Neural cell (in vitro differentiated cells): ENCODE results near the gene ENTPD8. TPM values are rescaled to one million over a fixed set of nuclear protein-coding genes. Genes with fewer than 3 reads are reported as not detected.

ENCODE experiments used
- H2AFZ ChIP-seq: fragments of 200-600, 300-800 bp; sonication (generic), shearing (Covaris generic); 2 replicates; pipeline ENCODE4 v1.6.0; 2014; ENCODE audit warnings: low read depth, mild to moderate bottlenecking, antibody characterized with exemption, low read length, moderate library complexity
- H3F3A ChIP-seq: fragments of 200-600 bp; shearing (Covaris generic); 2 replicates; pipeline ENCODE4 v1.6.1; 2016; ENCODE audit warnings: mild to moderate bottlenecking, moderate library complexity, mixed read lengths, antibody characterized with exemption, low read length; ENCODE audit not compliant: insufficient read depth, poor library complexity, severe bottlenecking
- H3K27ac ChIP-seq: fragments of 200-600, 300-800 bp; sonication (generic), shearing (Covaris generic); 2 replicates; pipeline ENCODE4 v1.5.1; 2014; ENCODE audit warnings: mild to moderate bottlenecking, low read length, moderate library complexity
- H3K27me3 ChIP-seq: fragments of 300-800, 200-600 bp; sonication (generic), shearing (Covaris generic); 2 replicates; pipeline ENCODE4 v1.6.0; 2014; ENCODE audit warnings: mild to moderate bottlenecking, low read depth, low read length, moderate library complexity; ENCODE audit not compliant: insufficient read depth
- H3K36me3 ChIP-seq: fragments of 300-800, 200-600 bp; sonication (generic), shearing (Covaris generic); 2 replicates; pipeline ENCODE4 v1.5.1; 2014; ENCODE audit warnings: mild to moderate bottlenecking, antibody characterized with exemption, low read length, moderate library complexity; ENCODE audit not compliant: insufficient read depth
- H3K4me2 ChIP-seq: fragments of 300-800, 200-600 bp; sonication (generic), shearing (Covaris generic); 2 replicates; pipeline ENCODE4 v1.6.0; 2014; ENCODE audit warnings: mild to moderate bottlenecking, low read length
- H3K4me3 ChIP-seq: fragments of 300-800, 200-600 bp; sonication (generic), shearing (Covaris generic); 2 replicates; pipeline ENCODE4 v1.5.1; 2014; ENCODE audit warnings: mild to moderate bottlenecking, low read length, moderate library complexity
- H3K79me2 ChIP-seq: fragments of 200-600 bp; shearing (Covaris generic); replicated peaks from 2 replicates; pipeline ENCODE4 v1.6.0; 2014; ENCODE audit warnings: mild to moderate bottlenecking, low read length, moderate library complexity; ENCODE audit not compliant: insufficient read depth
- H3K9ac ChIP-seq: fragments of 300-800, 200-600 bp; sonication (generic), shearing (Covaris generic); 2 replicates; pipeline ENCODE4 v1.6.1; 2016; ENCODE audit warnings: mild to moderate bottlenecking, low read length, mixed read lengths
- H3K9me2 ChIP-seq: fragments of 200-600 bp; shearing (Covaris generic); 2 replicates; pipeline ENCODE4 v1.6.1; 2016; ENCODE audit warnings: mild to moderate bottlenecking, low read length, mixed read lengths; ENCODE audit not compliant: insufficient read depth
- H3K9me3 ChIP-seq: fragments of 200-600, 300-800 bp; sonication (generic), shearing (Covaris generic); 2 replicates; pipeline ENCODE4 v1.6.1; 2016; ENCODE audit warnings: mild to moderate bottlenecking, mixed run types, low read length, moderate library complexity, mixed read lengths
- H4K20me1 ChIP-seq: fragments of 200-600 bp; shearing (Covaris generic); 2 replicates; pipeline ENCODE4 v1.6.1; 2016; ENCODE audit warnings: mild to moderate bottlenecking, mixed run types; ENCODE audit not compliant: insufficient read depth
- CTCF ChIP-seq: fragments of 450-650 bp; IDR thresholded peaks from 2 replicates; pipeline ENCODE4 v1.5.1; 2014; ENCODE audit warnings: antibody characterized with exemption, mild to moderate bottlenecking, moderate library complexity; ENCODE audit not compliant: poor library complexity, severe bottlenecking
- EP300 ChIP-seq: fragments of 450-650 bp; conservative IDR thresholded peaks from 2 replicates; pipeline ENCODE4 v1.6.1; 2014; ENCODE audit warnings: antibody characterized with exemption, mild to moderate bottlenecking, moderate library complexity; ENCODE audit not compliant: poor library complexity, severe bottlenecking
- EZH2 ChIP-seq: fragments of 200-600, 300-800 bp; shearing (Covaris generic), sonication (generic); IDR thresholded peaks from 2 replicates; pipeline ENCODE4 v1.6.1; 2014; ENCODE audit warnings: antibody characterized with exemption, low read length, borderline replicate concordance, mild to moderate bottlenecking; ENCODE audit not compliant: insufficient read depth, poor library complexity, severe bottlenecking
- MXI1 ChIP-seq: fragments of 450-650 bp; conservative IDR thresholded peaks from 2 replicates; pipeline ENCODE4 v1.6.1; 2014; ENCODE audit warnings: antibody characterized with exemption, mild to moderate bottlenecking; ENCODE audit not compliant: poor library complexity, severe bottlenecking
- POLR2AphosphoS5 ChIP-seq: IDR thresholded peaks from 2 replicates; pipeline ENCODE4 v1.6.1; 2012
- RAD21 ChIP-seq: fragments of 450-650 bp; conservative IDR thresholded peaks from 2 replicates; pipeline ENCODE4 v1.6.1; 2014; ENCODE audit warnings: antibody characterized with exemption, mild to moderate bottlenecking, moderate library complexity
- REST ChIP-seq: IDR thresholded peaks from 2 replicates; pipeline ENCODE4 v1.6.1; 2012; ENCODE audit warnings: borderline replicate concordance
- SMC3 ChIP-seq: fragments of 450-650 bp; conservative IDR thresholded peaks from 2 replicates; pipeline ENCODE4 v1.6.1; 2014; ENCODE audit warnings: antibody characterized with exemption, mild to moderate bottlenecking, moderate library complexity; ENCODE audit not compliant: poor library complexity
- TAF1 ChIP-seq: IDR thresholded peaks from 2 replicates; pipeline ENCODE4 v1.6.1; 2012; ENCODE audit warnings: low read depth
- polyA plus RNA-seq: library from polyadenylated mRNA; depleted of rRNA; stranded (reverse); fragments of >200 nt; gene quantifications from 2 replicates; pipeline ENCODE4 v1.2.3, GENCODE V29; 2014

ENTPD8 gene
- polyA plus RNA-seq, 1 donor from 2014 or later = not detected

- Histone ChIP-seq H3K9me2 (no peaks in the 10 kb centered on the region), H3K9me3 (no peaks in the 10 kb centered on the region), H3K36me3 (no peaks in the 10 kb centered on the region), H3K27ac (no peak overlapping the region), H3K79me2 (no peaks in the 10 kb centered on the region), H3K9ac (no peak overlapping the region), H4K20me1 (no peaks in the 10 kb centered on the region), H3K27me3 (peaks cover 10% of the 10 kb centered on the region), H3K4me2 (no peak overlapping the region), H2AFZ (no peak overlapping the region), H3K4me3 (no peak overlapping the region), H3F3A (no peaks in the 10 kb centered on the region)
- TF ChIP-seq MXI1 = no peak
- TF ChIP-seq EP300 = no peak
- no peak for TF ChIP-seq REST
Measured at GRCh38 chr9:137439158-137439714, 1.9 kb downstream of the ENTPD8 start.

GRCh38 chr9:137438591-137439157 is 2.5 kb downstream of the ENTPD8 start:
- Histone ChIP-seq H3K36me3 (no peaks in the 10 kb centered on the region), H3F3A (no peaks in the 10 kb centered on the region), H3K4me2 (no peak overlapping the region), H3K27me3 (peaks cover 10% of the 10 kb centered on the region), H3K4me3 (no peak overlapping the region), H3K9ac (no peak overlapping the region), H3K9me2 (no peaks in the 10 kb centered on the region), H3K79me2 (no peaks in the 10 kb centered on the region), H3K27ac (no peak overlapping the region), H2AFZ (no peak overlapping the region), H4K20me1 (no peaks in the 10 kb centered on the region), H3K9me3 (no peaks in the 10 kb centered on the region)
- no peak for TF ChIP-seq MXI1
- no peak for TF ChIP-seq EP300
- no peak for TF ChIP-seq TAF1
- no peak for TF ChIP-seq CTCF
- no peak for TF ChIP-seq RAD21
- no peak for TF ChIP-seq SMC3
- TF ChIP-seq REST = no peak
- no peak for TF ChIP-seq POLR2AphosphoS5
- no peak for TF ChIP-seq EZH2
